Ovary (tissue), 3 donors: ENCODE measurements around the gene SZT2.

Experiments used
- POLR2A ChIP-seq: fragments of 450-650 bp; IDR thresholded peaks from one replicate; pipeline ENCODE4 v1.6.1; 2017; ENCODE audit warnings: antibody characterized with exemption, mild to moderate bottlenecking, moderate library complexity
- TF ChIP-seq, protein P1 (sequence below), 3 donors: fragments of 450-650 bp in 2 of 3; fragments of 200-600 bp in 1 of 3; IDR thresholded peaks; one replicate each; pipeline versions ENCODE4 v1.5.1 to v1.8.0; 2016 to 2022; ENCODE audit warnings: antibody characterized with exemption in 3 of 3, mild to moderate bottlenecking in 1 of 3
- donor health status: DM: no; HTN: no; CAD: no.

DNA sequence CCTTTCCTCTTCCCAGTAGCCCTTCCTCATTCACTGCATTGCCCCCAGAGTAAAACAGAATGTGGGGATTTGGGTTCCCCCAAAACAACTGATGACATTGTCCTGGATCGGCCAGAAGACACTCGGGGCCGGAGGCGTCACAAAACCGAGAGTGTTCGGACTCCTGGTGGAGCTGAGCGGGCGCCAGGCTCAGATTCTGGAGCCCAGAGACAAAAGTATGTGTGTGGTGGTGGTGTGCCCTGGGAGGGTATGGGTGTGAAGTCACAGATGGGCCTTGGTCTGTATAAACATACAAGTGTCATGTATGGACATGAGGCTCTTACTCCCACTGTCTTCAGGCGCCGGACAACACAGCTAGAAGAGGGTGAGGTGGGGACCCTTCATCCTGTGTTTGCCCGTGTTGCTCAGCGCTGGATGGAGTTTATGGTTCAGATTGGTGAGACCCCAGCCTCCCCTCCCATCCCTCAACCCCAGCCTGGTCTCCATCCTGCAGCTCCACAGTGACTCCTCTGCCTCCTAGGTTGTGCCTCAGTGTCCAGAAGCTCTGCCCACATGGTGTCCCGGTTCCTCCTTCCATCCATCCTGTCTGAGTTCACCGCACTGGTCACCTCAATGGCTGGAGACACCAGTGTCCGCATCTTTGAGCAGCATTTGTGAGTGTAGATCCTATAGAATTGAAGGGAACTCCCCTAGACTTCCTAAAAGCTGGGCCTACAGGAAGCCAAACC is 51.6 kb downstream of the SZT2 start:
- TF ChIP-seq, protein P1, sequence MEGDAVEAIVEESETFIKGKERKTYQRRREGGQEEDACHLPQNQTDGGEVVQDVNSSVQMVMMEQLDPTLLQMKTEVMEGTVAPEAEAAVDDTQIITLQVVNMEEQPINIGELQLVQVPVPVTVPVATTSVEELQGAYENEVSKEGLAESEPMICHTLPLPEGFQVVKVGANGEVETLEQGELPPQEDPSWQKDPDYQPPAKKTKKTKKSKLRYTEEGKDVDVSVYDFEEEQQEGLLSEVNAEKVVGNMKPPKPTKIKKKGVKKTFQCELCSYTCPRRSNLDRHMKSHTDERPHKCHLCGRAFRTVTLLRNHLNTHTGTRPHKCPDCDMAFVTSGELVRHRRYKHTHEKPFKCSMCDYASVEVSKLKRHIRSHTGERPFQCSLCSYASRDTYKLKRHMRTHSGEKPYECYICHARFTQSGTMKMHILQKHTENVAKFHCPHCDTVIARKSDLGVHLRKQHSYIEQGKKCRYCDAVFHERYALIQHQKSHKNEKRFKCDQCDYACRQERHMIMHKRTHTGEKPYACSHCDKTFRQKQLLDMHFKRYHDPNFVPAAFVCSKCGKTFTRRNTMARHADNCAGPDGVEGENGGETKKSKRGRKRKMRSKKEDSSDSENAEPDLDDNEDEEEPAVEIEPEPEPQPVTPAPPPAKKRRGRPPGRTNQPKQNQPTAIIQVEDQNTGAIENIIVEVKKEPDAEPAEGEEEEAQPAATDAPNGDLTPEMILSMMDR (IDR thresholded peaks at IDR 0.05) = no peak
- no peak for TF ChIP-seq POLR2A
